Stomach (tissue), 9 donors: ENCODE results near the gene IL16. TPM values are rescaled to one million over a fixed set of nuclear protein-coding genes. Genes with fewer than 3 reads are reported as not detected.

Experiments used
- DNase-seq, 2 donors: peaks; one replicate each; pipeline versions ENCODE4 v3.0.0 to v3.0.0-alpha.2; 2013 to 2019
- H3K27ac ChIP-seq, 5 donors: fragments of 200-600 bp in 4 of 5; sonication (generic) in 4 of 5; one replicate each; pipeline ENCODE4 v1.5.1; 2013 to 2019; ENCODE audit warnings: mild to moderate bottlenecking in 1 of 5, moderate library complexity in 1 of 5
- H3K27me3 ChIP-seq, 3 donors: fragments of 200-600 bp; sonication (generic); one replicate each; pipeline ENCODE4 v1.5.1; 2017 to 2019; ENCODE audit warnings: mixed run types in 1 of 3
- H3K36me3 ChIP-seq, 4 donors: fragments of 200-600 bp; sonication (generic); 1 replicate in 3 of 4; 2 replicates in 1 of 4; pipeline ENCODE4 v1.5.1; 2016 to 2019
- H3K4me1 ChIP-seq, 4 donors: fragments of 200-600 bp; sonication (generic); one replicate each; pipeline ENCODE4 v1.5.1; 2016 to 2019
- H3K4me3 ChIP-seq, 4 donors: fragments of 200-600 bp; sonication (generic) in 3 of 4; one replicate each; pipeline ENCODE4 v1.5.1; 2016 to 2019; ENCODE audit warnings: mild to moderate bottlenecking in 1 of 4
- H3K9me3 ChIP-seq, 4 donors: fragments of 200-600 bp; sonication (generic); one replicate each; pipeline ENCODE4 v1.5.1; 2016 to 2019
- EP300 ChIP-seq: sonication (generic); formaldehyde crosslinking; IDR thresholded peaks from one replicate; pipeline ENCODE4 v1.6.1; 2017; ENCODE audit warnings: antibody characterized with exemption
- POLR2A ChIP-seq, 4 donors: fragments of 450-650 bp; IDR thresholded peaks; one replicate each; pipeline ENCODE4 v1.6.1; 2016; ENCODE audit warnings: antibody characterized with exemption in 4 of 4, control low read depth in 2 of 4, mild to moderate bottlenecking in 1 of 4, moderate library complexity in 1 of 4
- POLR2AphosphoS5 ChIP-seq, 3 donors: sonication (generic); formaldehyde crosslinking; IDR thresholded peaks; one replicate each; pipeline ENCODE4 v1.6.1; 2016; ENCODE audit warnings: antibody characterized with exemption in 3 of 3
- WGBS, 5 donors: extraction: QIAGEN DNeasy Blood & Tissue Kit in 3 of 5; methylation state at CpG; one replicate each; pipeline versions ENCODE4 v1.1.5 to v1.1.7; 2013 to 2018; 5-methylcytosine and 5-hydroxymethylcytosine counted together
- intact Hi-C: fragments of 100-400 bp; cut with DNase I; formaldehyde crosslinking; loops from one replicate; pipeline ENCODE4 v1.15.1; 2023; ENCODE audit warnings: low total_unique reads
- polyA plus RNA-seq, 3 donors: library from polyadenylated mRNA; stranded (reverse); fragments of 200-250 nt; gene quantifications; one replicate each; pipeline ENCODE4 v1.2.3, GENCODE V29; 2013
- total RNA-seq, 5 donors: library from RNA; depleted of rRNA; stranded (reverse); fragments of >200 nt; gene quantifications; one replicate each; pipeline versions ENCODE4 v1.1.0 to v1.2.3, GENCODE V29; 2014 to 2016
- TF ChIP-seq, protein P1 (sequence below), 7 experiments: fragments of 450-650 bp in 4 of 7; fragments of 200-600 bp in 3 of 7; sonication (generic) in 3 of 7; IDR thresholded peaks; one replicate each; pipeline ENCODE4 v1.5.1; 2016 to 2019; ENCODE audit warnings: antibody characterized with exemption in 7 of 7, control low read depth in 2 of 7, mild to moderate bottlenecking in 1 of 7
- donor health status: healthy with polysubstance abuse.
- donor health status: Bipolar disorder and iron deficiency.
- donor health status: healthy.

IL16 gene
- total and polyA plus RNA-seq, 8 donors = 4.9 to 21.0 (median 8.7) TPM

DNA sequence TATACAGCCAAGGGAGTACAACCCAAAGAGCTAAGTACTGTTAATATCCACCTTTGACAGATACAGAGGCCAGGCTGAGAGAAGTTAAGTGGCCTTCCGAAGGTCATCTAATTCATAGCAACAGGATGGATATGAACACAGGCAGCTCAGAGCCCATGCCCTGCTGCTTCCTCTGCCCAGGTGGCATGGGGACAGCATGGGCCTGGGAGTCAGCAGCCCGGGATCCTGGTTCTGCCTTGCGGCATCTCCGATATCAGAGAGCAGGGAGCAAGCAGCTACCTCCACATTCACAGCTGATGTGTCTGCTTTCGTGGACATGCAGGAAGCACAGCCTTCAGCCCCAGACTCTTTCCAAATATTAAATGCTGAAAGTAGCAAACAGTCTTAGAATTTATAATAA is 71.7 kb downstream of the IL16 start:
- WGBS, 5 donors = 94 to 96% (median 95%) methylated on average over 5 of the region's 5 CpGs
- peaks cover 0 to 4% (median 0%) of the 10 kb centered on the region in 3 donors for H3K27me3 ChIP-seq
- TF ChIP-seq, protein P1, sequence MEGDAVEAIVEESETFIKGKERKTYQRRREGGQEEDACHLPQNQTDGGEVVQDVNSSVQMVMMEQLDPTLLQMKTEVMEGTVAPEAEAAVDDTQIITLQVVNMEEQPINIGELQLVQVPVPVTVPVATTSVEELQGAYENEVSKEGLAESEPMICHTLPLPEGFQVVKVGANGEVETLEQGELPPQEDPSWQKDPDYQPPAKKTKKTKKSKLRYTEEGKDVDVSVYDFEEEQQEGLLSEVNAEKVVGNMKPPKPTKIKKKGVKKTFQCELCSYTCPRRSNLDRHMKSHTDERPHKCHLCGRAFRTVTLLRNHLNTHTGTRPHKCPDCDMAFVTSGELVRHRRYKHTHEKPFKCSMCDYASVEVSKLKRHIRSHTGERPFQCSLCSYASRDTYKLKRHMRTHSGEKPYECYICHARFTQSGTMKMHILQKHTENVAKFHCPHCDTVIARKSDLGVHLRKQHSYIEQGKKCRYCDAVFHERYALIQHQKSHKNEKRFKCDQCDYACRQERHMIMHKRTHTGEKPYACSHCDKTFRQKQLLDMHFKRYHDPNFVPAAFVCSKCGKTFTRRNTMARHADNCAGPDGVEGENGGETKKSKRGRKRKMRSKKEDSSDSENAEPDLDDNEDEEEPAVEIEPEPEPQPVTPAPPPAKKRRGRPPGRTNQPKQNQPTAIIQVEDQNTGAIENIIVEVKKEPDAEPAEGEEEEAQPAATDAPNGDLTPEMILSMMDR (IDR thresholded peaks at IDR 0.05) = no peak
- TF ChIP-seq EP300 (no peak), POLR2A (IDR thresholded peaks at IDR 0.05) (no peak)
- no peaks in the 10 kb centered on the region for H3K9me3 ChIP-seq
- no peak for DNase-seq
- intact Hi-C loops = loop anchor here (5.0 to 10.0 kb wide), 2 partner anchors 114 to 161 kb away; no protein-coding TSS in a partner anchor
- H3K36me3 ChIP-seq = peaks cover 0 to 10% (median 0%) of the 10 kb centered on the region in 4 donors
- no peak overlapping the region for H3K27ac ChIP-seq
- no peak overlapping the region for H3K4me3 ChIP-seq
- peaks cover 9 to 18% (median 14%) of the 10 kb centered on the region in 4 donors for H3K4me1 ChIP-seq

DNA sequence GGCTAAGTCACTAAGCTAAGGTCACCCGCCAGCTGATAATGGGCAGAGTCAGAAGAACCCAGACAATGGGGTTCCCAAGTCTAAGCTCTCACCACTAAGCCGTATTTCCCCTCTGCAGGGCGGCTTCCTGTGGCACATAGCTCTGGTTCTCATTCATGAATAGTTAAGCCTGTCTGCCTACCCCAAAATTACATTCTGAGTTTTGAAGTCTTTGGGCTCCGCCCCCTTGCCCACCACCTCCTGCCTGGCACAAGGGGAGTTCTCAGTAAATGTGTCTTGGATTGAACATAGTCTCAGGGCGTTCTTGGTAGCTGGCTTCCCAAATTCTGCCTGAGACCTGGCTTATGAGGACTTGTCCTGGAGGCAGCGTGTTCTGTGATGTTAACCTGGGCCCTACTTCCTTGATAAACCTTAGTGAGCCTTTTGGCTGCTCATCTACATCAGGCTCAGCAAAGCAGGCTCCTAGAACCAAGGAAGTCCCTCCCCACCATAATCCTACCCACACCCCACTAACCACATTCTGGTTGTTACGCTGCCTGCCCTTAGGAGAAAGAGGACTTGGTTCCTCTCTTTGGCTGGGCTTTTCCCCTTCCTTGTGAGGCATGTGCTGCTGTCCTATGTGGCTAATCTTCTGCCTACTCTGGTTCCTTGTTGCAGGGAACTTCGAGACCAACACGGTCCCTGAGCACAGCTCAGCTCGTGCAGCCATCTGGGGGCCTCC is 72.4 kb downstream of the IL16 start:
- Histone ChIP-seq H3K4me3 (no peak overlapping the region), H3K4me1 (peaks cover 9 to 18% (median 14%) of the 10 kb centered on the region in 4 donors), H3K27me3 (no peaks in the 10 kb centered on the region), H3K27ac (no peak overlapping the region), H3K36me3 (peaks cover 0 to 10% (median 0%) of the 10 kb centered on the region in 4 donors), H3K9me3 (no peaks in the 10 kb centered on the region)
- TF ChIP-seq EP300 (no peak), POLR2AphosphoS5 (IDR thresholded peaks at IDR 0.05) (no peak), POLR2A (IDR thresholded peaks at IDR 0.05) (no peak)
- TF ChIP-seq, protein P1 (IDR thresholded peaks at IDR 0.05) = no peak
- intact Hi-C loops = loop anchor here (5.0 to 10.0 kb wide), 2 partner anchors 114 to 162 kb away; no protein-coding TSS in a partner anchor
- DNase-seq = no peak
- WGBS, 5 donors = 83 to 87% (median 85%) methylated on average over 10 of the region's 10 CpGs

DNA sequence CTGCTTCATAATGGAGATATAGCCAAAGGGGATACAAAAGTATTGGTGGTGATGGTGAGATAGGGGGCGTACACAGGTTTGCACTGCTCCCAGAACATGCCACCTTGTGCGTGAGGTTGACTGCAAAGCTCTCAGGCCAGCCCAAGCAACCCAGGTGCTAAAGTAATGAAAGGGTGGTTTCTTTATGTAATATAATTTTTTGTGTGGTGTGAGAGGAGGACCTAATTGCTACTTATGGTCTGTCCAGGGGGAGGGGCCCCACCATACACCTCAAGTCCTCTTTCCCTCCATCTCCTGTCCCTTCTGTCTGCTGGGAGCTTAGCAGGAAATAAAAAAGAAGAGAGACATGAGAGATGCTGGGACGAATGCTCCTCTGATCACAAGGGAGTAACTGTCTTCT is 73.5 kb downstream of the IL16 start:
- Histone ChIP-seq H3K4me1 (peaks cover 9 to 22% (median 18%) of the 10 kb centered on the region in 4 donors), H3K36me3 (peaks cover 0 to 10% (median 0%) of the 10 kb centered on the region in 4 donors), H3K27ac (no peak overlapping the region), H3K9me3 (no peaks in the 10 kb centered on the region), H3K4me3 (no peak overlapping the region), H3K27me3 (no peaks in the 10 kb centered on the region)
- no peak for TF ChIP-seq POLR2A (IDR thresholded peaks at IDR 0.05)
- no peak for TF ChIP-seq POLR2AphosphoS5 (IDR thresholded peaks at IDR 0.05)
- TF ChIP-seq EP300 = no peak
- TF ChIP-seq, protein P1 (IDR thresholded peaks at IDR 0.05) = no peak
- no peak for DNase-seq
- intact Hi-C loops = loop anchor here (5.0 kb wide), 1 partner anchor 137 kb away; no protein-coding TSS in a partner anchor
- WGBS, 5 donors = 77 to 84% (median 81%) methylated on average over 3 of the region's 3 CpGs

DNA sequence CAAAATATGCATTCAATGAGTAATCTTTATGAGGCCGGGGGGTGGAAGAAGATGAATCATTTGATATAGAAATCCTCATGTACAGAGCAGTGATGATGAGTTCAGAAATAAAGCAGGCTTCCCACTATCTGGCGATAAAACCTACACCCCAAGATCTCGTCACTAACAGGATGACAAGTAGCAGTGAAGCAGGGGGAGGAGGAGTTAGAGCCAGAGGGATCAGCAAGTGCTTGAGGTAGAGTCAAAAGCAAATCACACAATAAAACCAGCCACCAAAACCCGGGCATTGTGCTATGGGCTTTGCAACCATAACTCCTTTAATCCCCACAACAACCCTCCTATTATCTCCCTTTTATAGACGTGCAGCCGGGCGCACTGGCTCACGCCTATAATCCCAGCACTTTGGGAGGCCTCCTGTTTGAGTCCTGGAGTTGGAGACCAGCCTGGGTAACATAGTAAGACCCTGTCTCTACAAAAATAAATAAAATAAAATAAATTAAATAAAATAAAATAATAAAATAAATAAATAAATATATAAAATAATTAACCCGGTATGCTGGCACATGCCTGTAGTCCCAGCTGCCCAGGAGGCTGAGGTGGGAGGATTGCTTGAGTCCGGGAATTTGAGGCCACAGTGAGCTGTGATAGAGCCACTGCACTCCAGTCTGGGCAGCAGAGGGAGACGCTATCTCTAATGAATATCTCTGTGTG is 74.3 kb downstream of the IL16 start:
- Histone ChIP-seq H3K36me3 (peaks cover 0 to 10% (median 0%) of the 10 kb centered on the region in 4 donors), H3K27ac (no peak overlapping the region), H3K27me3 (no peaks in the 10 kb centered on the region), H3K4me1 (peaks cover 4 to 21% (median 16%) of the 10 kb centered on the region in 4 donors), H3K4me3 (no peak overlapping the region), H3K9me3 (no peaks in the 10 kb centered on the region)
- no peak for DNase-seq
- intact Hi-C loops = loop anchor here (5.0 kb wide), 1 partner anchor 136 kb away; no protein-coding TSS in a partner anchor
- TF ChIP-seq POLR2A (IDR thresholded peaks at IDR 0.05) (no peak), POLR2AphosphoS5 (IDR thresholded peaks at IDR 0.05) (no peak), EP300 (no peak)
- TF ChIP-seq, protein P1 (IDR thresholded peaks at IDR 0.05) = no peak
- 81 to 91% (median 86%) methylated on average over 11 of the region's 11 CpGs for WGBS, 5 donors
